HG03108 (cell line): ENCODE results near the gene NOC2L.

Experiments
- ATAC-seq: cut with Tn5 transposase; IDR thresholded peaks from one replicate; pipeline ENCODE4 v1.9.1; 2021; ENCODE audit warnings: moderate library complexity; ENCODE audit not compliant: unreplicated experiment

Gene NOC2L

DNA sequence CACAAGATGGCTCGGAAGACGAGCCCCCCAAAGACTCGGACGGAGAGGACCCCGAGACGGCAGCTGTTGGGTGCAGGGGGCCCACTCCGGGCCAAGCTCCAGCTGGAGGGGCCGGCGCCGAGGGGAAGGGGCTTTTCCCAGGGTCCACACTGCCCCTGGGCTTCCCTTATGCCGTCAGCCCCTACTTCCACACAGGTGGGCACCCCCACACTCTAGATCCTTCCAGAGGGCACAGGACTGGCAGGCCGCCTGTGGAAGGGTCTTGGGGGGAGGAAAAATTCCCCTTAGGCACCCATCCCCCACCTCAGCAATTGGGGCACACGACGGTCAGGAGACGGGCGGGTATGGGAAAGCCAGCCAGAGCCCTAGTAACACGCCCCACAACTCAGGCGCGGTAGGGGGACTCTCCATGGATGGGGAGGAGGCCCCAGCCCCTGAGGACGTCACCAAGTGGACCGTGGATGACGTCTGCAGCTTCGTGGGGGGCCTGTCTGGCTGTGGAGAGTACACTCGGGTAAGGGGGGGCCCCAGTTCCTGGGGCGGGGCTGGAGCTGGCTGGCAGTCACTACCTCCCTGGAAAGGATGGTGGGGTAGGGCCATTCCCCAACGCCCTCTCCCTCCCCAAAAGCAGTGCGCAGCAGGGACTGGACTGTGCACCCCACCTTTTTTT is 16.1 kb downstream of the NOC2L start:
- no peak for ATAC-seq

DNA sequence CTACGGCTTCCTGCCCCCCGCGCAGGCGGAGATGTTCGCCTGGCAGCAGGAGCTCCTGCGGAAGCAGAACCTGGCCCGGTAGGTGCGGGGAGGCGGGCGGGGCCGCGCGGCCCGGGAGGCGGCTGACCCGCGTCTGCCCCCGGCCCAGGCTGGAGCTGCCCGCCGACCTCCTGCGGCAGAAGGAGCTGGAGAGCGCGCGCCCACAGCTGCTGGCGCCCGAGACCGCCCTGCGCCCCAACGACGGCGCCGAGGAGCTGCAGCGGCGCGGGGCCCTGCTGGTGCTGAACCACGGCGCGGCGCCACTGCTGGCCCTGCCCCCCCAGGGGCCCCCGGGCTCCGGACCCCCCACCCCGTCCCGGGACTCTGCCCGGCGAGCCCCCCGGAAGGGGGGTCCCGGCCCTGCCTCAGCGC is 16.6 kb downstream of the NOC2L start:
- ATAC-seq = no peak

DNA sequence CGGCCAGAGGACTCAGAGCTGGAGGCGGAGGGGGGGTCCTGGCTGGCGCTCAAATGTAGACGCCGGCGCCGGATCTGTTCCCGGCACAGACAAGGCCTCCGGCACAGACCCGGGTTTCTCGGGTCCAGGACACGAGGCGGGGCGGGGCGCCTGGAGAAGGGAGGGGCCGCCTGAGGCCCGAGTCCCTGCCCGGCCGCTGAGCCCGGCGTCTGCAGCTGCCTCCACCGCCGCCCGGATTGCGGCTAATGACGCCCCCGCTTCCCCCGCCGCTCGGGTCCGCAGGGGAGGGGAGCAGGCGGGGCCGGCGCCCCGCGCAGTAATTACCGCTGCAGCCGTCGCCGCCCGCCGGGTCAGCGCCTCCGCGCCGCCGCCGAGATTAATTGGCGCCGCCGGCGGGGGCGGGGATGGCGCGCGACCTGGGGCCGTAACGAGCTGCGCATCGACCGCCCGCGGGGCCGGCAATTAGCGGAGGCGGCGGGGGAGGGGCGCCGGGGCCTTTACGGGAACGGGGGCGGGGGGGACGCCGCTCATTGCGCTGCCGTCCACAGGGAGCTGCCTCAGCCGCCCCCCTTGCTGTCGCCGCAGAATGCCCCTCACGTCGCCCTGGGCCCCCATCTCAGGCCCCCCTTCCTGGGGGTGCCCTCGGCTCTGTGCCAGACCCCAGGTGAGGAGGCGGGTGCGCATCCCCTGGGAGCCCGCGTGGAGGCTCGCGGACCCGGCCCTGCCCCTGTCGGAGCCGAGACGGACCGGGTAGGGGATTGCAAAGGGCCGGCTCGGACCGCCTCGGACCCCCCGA is 17.3 kb downstream of the NOC2L start:
- ATAC-seq = no peak

DNA sequence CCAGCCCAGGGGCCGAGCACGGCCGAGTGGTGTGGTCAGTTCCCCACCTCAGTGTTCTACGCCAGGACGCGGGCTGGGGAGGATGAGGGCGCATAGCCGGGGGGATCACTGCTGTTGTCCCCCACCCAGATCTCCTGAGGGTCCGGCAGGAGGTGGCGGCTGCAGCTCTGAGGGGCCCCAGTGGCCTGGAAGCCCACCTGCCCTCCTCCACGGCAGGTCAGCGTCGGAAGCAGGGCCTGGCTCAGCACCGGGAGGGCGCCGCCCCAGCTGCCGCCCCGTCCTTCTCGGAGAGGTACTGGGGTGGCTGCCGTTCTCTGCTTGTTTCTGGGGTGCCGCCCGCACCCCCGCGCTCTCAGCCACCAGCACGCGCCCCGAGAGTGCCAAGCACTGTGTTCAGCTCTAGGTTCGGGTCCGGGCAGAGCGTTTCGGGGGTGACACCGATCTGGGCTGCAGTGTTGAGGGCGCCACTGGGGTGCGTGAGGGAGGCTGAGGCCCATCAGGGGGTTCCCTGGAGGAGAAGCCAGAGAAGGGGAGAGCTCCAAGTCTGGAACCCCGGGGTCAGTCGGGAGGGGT is 18.0 kb downstream of the NOC2L start:
- ATAC-seq = no peak

DNA sequence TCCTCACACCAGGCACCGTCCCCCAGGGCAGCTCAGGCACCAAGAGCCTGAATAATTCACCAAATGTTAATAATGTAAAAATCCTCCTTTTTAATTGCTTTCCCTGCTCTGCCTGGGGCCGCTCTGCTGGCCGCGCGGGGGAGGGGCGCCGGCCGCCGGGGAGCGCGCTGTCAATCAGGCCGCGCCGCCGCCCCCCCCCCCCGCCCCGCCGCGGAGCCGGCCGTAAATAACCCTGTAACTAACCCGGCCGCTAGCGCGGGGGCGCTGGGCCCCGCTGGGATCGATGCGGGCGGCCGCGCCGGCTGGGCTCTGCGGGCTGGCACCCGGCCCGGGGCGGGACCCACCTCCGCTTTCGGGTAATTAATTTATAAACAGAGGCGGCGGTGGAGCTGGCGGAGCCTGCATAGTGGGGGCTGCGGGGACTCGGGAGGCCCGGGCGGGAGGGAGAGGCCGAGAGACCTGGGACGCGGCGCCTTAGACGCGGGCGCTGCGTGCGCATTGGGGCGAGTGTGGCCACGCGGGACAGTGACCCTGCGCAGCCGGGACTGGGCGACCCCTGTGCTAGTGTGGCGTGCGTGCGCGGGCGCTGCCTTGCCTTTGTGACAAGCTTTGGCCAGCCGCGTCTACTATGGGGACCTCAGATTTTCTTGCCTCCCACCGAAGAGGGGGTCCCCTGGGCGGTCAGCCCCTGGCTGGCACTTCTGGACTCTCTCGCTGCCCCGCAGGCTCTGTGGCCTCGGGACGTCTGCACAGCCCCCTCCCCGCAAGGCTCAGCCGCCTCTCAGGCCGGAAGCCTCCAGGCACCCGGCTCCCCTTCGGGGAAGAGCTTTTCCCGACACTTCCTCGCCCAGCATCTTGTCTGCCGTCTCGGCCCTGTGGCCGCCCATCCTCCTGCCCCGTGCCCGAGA is 18.7 kb downstream of the NOC2L start:
- ATAC-seq = no peak

DNA sequence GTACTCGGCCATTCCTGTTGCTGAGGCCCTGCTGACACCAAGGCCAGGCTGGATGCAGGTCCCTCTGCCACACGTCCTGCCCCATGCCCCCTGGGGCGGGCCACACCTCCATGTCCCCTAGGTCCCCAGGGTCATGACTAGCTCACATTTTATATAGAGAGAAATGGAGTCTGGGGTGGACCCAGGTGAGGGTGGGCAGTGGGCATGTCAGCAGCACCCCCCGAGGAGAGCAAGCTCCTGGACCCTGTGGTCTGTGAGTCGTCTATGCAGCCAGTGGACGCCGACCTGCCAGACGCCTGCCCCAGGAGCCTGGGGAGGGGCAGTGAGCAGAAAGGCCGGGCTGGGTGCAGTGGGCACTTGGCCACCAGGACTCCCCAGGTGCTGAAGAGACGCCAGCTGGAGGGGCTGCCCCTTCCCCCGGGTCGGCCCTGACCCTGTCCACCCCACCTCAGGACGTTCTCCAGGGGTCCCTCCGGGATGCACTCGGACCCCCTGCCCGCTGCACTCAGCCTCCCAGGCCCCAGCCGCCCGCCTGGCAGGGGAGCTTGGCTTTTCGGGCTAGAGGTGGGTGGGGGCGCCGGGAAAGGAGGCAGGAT is 19.4 kb downstream of the NOC2L start:
- ATAC-seq = no peak

DNA sequence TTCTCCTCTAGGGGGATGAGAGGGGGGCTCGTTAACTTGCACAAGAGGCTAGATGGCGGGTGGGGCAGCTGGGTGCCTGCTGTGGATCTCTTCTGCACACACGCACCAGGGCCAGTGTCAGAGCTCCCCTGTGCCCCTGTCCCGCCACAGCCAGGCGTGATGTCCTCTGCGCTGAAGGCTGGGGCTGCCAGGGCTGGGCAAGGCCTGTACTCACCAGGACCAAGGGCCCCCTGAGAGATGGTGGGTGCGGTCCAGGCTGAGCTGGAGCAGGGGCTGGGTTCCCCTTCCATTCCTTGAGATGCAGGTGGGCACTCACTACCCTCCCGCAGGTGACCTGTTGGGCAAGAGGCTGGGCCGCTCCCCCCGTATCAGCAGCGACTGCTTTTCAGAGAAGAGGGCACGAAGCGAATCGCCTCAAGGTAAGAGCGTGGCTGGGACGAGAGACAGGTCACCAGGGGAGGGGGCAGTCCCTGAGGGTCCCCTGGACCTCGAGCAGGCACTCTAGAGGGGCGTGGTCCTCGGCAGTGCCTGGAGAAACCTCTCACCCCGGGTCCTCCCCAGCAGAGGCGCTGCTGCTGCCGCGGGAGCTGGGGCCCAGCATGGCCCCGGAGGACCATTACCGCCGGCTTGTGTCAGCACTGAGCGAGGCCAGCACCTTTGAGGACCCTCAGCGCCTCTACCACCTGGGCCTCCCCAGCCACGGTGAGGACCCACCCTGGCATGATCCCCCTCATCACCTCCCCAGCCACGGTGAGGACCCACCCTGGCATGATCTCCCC is 20.2 kb downstream of the NOC2L start:
- ATAC-seq = no peak

DNA sequence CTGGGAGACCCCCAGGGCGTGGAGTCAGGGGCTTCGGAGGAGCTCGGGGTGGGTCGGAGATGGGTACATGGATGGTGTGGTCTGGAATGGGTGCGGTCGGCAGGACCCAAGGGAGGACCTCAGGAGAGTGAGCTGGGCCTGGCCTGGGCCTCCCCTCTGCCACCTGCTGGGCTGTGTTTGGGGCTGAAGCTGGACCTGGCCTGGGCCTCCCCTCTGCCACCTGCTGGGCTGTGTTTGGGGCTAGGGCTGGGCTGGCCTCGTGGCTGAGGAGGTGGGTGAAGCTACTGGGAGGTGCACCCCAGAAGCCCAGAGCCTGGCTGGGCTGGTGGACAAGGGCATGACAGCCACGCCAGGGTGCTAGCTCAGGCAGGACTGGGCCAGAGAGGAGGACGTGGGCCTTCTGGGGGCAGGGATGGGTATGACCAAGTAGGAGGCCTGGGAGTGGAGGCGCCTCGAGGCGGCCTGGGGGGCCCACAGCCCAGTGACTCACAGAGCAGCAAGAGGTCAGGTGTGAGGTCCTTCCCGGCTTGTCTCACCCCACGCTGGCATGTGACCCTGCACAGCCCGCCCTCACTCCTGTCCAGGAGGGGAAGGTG is 20.9 kb downstream of the NOC2L start:
- no peak for ATAC-seq

DNA sequence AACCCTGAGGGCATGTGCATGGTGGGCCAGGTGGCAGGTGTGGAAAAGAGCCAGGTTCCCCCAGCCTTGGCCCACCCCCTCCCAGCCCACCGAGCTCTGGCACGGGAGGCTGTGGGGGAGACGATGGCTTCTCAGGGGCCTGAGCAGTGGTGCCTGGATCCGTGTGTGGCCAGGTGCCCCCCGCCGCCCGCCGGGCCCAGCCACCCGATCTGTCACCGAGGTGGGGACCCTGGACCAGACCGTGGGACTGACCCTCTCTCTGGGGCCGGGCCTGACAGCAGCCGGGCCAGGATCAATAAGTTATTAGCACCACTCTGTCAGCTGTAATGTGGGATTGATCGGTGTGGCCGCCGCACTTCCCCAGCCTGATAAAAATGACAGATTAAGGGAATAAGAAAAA is 21.5 kb downstream of the NOC2L start:
- ATAC-seq = no peak

DNA sequence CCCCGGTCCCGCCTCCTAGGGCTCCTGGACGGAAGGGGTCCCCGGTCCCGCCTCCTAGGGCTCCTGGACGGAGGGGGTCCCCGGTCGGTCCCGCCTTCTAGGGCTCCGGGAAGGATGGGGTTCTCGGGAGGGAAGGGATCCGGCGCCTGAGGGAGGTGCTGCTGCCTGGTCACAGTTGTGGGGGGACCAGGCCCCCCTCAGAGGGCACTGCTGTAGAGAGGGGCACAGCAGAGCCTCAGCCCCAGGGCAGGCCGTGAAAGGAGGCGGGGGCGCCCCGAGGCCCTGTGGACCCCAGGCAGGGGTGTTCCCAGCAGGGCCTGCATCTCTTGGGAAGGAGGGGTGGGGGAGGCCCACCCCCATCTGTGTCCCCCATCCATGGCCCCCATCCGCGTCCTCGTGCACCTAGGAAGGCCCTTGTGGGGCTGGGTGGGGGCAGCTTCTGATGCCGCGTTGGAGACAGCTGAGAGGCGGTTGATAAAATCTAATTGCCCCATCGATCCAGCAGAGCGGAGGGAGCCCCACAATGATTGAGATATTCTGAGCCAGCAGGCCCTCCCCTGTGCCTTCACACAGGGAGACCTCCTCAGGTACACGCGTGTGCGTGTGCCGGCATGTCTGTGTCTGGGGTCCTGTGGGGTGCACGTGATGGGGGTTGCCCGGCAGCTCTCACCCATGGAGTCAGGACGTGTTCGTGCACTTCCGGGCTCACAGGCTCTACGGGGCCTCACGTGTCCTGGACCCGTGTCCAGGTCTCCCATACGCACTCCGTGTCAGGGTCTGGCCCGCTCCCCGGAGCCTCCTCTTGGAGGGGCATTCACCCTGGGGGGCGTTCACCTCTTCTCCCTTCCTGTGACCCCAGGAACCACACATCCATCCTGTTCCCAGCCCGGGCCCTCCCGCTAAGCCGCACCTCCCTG is 22.4 kb downstream of the NOC2L start:
- no peak for ATAC-seq

DNA sequence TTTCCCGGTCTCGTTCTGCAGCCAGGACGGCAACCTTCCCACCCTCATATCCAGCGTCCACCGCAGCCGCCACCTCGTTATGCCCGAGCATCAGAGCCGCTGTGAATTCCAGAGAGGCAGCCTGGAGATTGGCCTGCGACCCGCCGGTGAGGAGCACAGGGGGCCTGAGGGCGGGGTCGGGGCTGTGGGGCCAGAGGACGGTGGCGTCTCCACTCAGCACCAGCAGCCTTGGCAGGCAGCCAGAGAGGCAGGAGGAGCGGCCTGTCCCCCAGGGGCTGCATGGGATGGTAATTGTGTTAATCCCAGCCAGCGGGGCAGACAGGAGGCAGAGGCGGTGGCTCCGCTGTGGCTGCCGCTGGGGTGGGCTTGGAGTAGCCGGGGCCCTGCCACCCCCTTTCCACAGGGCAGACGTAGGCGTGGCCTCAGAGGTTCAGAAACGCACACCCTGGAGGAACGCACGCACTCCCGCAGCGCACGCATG is 23.3 kb downstream of the NOC2L start:
- ATAC-seq = no peak

DNA sequence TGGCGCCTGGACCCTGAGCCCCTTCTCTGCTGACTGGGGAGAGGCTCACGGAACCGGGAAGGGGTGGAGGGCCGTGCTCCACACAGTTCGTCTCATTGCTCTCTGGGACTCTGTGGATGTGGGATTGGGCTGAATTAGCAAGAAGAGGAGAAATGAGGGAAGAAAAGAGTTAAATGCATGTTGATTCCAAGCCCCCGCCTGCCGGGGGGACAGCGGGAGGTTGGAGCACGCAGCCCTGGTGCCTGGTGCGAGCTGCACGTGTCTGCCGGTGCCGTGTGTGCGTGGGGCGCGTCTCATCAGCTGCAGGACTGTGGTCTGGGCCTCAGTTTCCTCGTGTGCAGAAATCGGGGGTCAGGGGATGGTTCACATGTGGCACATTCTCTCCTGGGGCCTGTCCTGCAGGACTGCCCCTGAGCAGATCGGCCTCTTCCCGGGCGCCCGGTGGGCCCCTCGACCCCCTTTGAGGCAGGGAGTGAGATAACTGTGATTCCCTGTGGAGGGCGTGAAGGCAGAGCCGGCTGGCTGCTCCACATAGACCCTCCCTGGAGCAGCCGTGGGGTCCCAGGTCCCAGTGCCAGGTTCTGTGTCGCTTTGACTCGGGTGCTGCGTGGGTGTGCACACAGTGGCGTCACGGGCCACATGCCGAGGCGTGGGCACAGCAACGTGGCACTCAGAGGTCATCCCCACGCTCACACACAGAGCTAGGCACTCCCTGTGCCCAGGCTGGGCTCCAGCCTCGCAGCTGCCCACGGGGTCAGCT is 23.9 kb downstream of the NOC2L start:
- ATAC-seq = no peak

DNA sequence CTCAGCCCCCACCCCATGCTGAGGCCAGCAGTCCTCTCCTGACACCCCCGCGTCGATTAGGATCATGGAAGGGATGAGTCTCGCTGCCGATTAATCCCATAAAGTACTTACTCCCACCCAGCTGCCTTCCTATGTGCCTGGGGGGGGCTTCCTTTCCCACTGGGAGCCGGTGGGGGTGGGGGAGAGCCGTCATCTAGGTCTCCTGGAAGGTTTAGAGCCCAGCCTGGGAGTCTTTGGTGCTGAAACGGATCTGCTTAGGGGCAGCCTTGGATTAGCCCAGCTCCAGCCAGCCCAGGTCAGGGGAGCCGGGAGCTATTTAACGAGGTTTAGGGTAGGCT is 25.5 kb downstream of the NOC2L start:
- ATAC-seq = no peak

DNA sequence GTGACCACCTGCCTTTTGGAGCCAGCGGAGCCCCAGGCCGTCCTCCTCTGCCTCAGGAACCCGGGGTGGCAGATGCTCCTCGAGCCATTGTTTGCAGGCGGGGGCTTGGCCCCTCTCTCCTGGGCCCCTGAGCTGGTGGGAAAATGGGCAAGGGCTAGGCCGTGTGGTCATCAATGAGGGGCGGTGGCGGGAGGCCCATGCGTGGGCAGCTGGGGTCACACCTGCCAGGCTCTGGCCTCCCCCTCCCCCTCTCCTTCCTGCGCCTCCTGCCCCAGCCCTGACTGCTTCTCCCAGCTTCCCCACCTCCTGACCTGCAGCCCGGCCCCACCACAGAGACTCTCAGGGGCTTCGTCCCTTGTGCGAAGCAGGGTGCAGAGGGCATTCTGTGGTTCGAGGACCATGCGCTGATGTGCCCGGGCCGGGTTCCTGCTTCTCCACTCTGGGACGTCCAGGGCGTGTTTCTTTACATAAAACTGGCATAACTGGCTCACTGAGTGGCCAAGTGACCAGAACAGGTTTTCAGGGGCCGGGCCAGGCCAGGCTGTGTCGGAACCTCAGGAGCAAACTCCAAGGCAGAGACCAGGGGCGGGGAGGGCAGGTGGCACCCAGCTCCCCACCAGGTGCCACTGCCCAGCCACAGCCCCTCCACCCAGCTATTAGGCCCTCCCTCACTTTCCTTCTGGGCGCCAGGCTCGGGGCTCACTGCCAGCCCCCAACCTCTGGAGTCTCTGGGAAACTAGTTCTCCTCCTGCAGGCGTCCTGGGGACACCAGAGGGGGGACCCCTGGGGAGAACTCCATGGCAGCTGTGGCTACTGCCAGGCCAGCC is 26.1 kb downstream of the NOC2L start:
- ATAC-seq = no peak

DNA sequence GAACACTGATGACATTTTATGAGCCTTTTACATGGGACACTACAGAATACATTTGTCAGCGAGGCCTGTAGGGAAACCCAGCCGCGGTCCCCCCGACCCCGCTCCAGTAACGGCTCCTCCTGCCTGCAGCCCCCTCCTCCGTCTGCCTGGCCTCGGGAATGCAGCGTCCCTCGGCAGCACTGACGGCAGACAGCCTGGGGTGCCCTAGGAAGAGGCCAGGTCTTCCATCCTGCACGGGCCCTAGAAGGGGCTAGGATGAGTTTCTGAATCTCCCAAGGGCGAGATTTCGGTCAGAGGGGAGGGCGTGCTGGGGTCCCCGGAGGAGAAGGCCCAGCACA is 26.9 kb downstream of the NOC2L start:
- ATAC-seq = no peak

DNA sequence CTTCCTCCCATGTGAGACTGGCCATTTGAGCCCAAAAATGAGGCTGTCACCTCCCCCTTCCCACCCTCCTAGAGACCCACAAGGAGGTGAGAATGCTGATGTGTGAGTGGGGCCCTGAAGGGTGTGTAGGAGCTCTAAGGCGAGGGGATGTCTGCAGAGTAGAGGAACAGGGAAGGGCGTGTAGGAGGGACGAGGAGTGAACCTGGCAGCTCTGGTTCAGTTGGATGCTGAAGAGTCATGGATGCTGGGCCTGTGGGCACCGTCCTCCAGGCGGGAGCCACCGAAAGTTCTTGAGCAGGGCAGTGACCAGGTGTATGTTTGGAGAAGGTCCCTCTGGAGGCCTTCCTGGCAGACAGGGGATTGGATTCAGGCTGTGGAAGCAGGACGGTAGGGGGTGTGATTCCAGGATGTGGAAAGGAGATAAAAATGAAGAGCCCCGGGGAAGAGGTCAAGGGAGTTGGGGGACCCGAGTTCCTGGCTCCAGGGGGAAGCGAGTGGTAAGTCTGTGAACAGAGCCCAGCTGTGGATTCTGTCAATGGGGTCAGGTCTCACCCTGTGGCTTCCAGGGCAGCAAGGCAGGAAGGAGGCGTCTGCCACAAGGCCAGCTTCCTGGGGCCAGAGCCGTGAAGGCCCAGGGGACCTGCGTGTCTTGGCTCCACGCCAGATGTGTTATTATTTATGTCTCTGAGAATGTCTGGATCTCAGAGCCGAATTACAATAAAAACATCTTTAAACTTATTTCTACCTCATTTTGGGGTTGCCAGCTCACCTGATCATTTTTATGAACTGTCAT is 27.5 kb downstream of the NOC2L start:
- ATAC-seq = no peak
